Activated CD8-positive, alpha-beta memory T cell treated with anti-CD3 and anti-CD28 coated beads for 48 hours (primary cell): ENCODE results near the gene DEPDC5.
"Not testable (repeated sequence)": the region's sequence is repeated elsewhere in the genome, so short reads cannot be mapped to it uniquely, and the experiment has no call there.

ENCODE experiments used
- DNase-seq, 3 experiments: peaks; one replicate each; pipeline ENCODE4 v3.0.0-alpha.2; 2020; ENCODE audit warnings: low read depth in 2 of 3, low spot score in 2 of 3

Gene DEPDC5

GRCh38 chr22:31748490-31748889, 5.3 kb upstream of the DEPDC5 start:
- no peak for DNase-seq

- DNase-seq, result peak; percentile 96 to 100 (median 100)
Observed at GRCh38 chr22:31749636-31750364, 4.0 kb upstream of the DEPDC5 start, which contains the start of gene PRR14L. Gene PRR14L (minus strand): TSS chr22:31750132. CDS start chr22:31738860, 11,272 bp downstream.

GRCh38 chr22:31750365-31751284, 3.2 kb upstream of the DEPDC5 start:
- no peak for DNase-seq

GRCh38 chr22:31752096-31752847, 1.5 kb upstream of the DEPDC5 start:
- DNase-seq, result no peak

GRCh38 chr22:31753005-31753633, 700 bp upstream of the DEPDC5 start:
- peak in 1 of 3 experiments; percentile 29 for DNase-seq

GRCh38 chr22:31754813-31755212, 994 bp downstream of the DEPDC5 start:
- no peak for DNase-seq

- no peak for DNase-seq
Observed at GRCh38 chr22:31757265-31757664, 3.4 kb downstream of the DEPDC5 start.

GRCh38 chr22:31758860-31759259, 5.0 kb downstream of the DEPDC5 start:
- DNase-seq, result not testable (repeated sequence)

GRCh38 chr22:31764785-31765184, 11.0 kb downstream of the DEPDC5 start:
- no peak for DNase-seq

- no peak for DNase-seq
Observed at GRCh38 chr22:31768422-31769059, 14.7 kb downstream of the DEPDC5 start.

- DNase-seq, result no peak
Observed at GRCh38 chr22:31773416-31773815, 19.6 kb downstream of the DEPDC5 start.

GRCh38 chr22:31776231-31776630, 22.4 kb downstream of the DEPDC5 start:
- no peak for DNase-seq

- DNase-seq, result no peak
Observed at GRCh38 chr22:31789803-31790202, 36.0 kb downstream of the DEPDC5 start.

- DNase-seq, result no peak
Observed at GRCh38 chr22:31790240-31790639, 36.4 kb downstream of the DEPDC5 start.

- not testable (repeated sequence) for DNase-seq
Observed at GRCh38 chr22:31799358-31799757, 45.5 kb downstream of the DEPDC5 start.

- no peak for DNase-seq
Observed at GRCh38 chr22:31800065-31800464, 46.2 kb downstream of the DEPDC5 start.

- not testable (repeated sequence) for DNase-seq
Observed at GRCh38 chr22:31800861-31801260, 47.0 kb downstream of the DEPDC5 start.

- no peak for DNase-seq
Observed at GRCh38 chr22:31802575-31802974, 48.8 kb downstream of the DEPDC5 start.

- no peak for DNase-seq
Observed at GRCh38 chr22:31806751-31807150, 52.9 kb downstream of the DEPDC5 start.

- no peak for DNase-seq
Observed at GRCh38 chr22:31812977-31813605, 59.3 kb downstream of the DEPDC5 start.
